Measurements from ENCODE around the gene MRPS6.

The MRPS6 gene

DNA sequence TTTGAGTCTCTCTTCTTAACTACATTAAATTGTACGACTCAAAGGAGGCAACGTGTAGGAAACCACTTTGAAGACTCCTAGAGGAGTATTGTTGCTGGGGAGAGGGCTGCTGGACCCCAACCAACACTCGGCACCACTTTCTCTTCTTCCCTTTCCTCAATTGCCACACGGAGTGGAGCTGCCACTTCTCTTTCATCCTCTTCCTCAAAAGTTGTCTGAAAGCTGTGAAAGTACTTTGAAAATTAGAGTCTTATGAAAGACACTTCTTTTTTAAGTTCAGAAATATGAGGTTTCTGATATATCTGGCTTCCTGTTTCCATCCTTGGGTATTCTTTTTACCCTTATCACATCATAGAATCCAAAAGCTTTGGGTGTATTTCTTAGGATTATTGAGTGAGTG, 59.5 kb downstream of the MRPS6 start:
- DNase-seq (ENCODE audit: low read depth in 2 of 2), result no peak

DNA sequence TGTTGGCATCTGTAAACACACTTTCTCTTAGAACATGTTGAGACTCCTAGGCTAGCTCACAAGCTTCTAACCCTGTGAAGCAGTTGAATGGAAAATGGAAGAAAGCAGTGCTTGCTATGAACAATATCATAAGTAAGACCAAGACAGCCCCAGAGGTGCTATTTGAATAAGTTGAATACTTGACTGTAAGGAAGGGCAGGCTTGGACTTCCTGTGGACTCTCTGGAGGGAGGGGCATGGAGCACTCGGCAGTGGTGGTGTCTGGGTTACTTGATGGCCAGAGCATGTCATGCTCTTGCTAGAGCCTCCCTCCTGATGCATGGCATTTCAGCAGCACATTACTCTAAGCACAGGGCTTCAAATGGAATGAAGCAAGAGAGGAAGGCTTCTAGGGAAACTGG, 60.0 kb downstream of the MRPS6 start:
- DNase-seq (ENCODE audit: low read depth in 2 of 2), result no peak

DNA sequence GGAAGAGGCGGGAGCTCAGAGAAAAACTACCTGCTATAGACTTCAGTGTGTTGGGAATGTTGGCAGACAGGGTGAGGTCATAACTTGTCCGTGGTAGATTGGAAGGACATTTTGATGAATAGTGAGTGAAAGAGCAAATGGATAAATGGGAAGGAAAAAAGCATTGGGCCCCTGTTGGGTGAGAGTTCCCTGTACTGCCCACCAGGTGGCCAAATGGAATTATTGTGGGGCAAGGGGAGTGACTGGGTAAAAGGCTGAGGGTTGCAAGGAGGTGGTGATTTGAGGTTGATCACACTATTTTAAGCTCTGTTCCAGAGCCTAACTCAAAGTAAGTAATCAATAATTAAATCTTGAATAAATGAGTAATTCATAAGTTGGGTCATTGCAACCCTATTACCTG, 60.4 kb downstream of the MRPS6 start:
- no peak for DNase-seq (ENCODE audit: low read depth in 2 of 2)

GRCh38 chr21:34135330-34135729, 62.0 kb downstream of the MRPS6 start:
- DNase-seq (ENCODE audit: low read depth in 2 of 2), result no peak

DNA sequence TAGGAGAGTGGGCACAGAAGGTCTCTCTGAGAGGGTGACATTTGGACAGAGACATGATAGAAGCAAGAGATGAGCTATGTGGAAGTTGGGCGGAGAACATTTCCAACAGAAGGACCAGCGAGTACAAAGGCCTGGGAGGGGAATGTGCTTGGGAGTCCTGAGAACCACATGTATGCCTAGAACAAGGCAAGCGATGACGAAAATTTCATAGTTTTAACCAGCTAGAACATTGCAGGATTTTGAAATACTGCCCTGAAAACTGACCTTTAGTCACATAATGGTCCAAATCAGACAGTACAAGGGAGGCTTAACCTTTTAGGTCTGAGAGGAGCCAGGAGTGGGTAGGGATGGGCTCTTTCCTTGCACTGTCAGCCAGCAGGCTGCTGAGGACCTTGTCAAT, 68.0 kb downstream of the MRPS6 start:
- no peak for DNase-seq (ENCODE audit: low read depth in 2 of 2)

DNA sequence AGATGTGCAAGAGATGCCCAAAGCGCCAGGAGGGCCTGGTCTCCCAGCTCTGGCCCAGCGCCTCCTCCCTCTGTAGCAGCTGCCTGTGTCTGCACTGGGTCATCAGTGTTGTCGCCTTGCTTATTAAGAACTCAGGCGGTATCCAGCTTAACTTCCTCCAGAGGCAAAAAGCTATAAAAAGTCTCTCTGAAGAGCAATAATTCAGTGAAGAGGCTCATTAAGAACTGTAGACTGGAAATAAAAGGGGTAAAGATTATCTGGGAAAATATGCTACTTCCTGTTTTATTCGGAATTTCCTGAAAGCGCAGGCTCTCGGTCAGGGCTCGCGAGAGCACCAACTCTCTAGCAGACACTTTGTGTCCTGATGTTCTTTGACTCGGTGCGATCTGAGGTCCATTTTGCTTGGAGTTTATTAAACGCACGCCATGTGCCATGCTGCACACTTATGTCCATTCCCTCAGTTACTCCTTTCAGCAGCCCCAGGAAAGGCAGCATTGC, 70.4 kb downstream of the MRPS6 start:
- DNase-seq (ENCODE audit: low read depth in 2 of 2), result no peak

DNA sequence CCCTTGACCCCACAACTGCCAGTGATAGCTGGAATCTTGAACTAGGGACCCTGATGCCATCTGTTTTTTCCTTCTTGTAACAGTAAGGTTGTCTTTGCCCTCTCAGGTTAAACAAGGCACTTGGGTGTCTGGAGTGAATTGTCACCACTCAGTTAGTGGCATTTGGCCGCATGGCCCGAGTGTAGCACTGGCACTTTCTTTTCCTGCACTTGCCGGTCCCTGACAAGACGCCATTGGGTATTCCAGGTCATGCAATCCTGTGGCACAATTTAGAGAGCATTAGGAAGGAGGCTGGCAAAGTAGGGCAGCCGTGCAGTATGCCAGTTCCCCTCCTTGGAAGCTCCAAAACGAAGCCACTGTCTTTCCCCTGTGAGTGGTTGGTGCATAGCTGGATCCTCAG, 70.8 kb downstream of the MRPS6 start:
- DNase-seq (ENCODE audit: low read depth in 2 of 2), result no peak

DNA sequence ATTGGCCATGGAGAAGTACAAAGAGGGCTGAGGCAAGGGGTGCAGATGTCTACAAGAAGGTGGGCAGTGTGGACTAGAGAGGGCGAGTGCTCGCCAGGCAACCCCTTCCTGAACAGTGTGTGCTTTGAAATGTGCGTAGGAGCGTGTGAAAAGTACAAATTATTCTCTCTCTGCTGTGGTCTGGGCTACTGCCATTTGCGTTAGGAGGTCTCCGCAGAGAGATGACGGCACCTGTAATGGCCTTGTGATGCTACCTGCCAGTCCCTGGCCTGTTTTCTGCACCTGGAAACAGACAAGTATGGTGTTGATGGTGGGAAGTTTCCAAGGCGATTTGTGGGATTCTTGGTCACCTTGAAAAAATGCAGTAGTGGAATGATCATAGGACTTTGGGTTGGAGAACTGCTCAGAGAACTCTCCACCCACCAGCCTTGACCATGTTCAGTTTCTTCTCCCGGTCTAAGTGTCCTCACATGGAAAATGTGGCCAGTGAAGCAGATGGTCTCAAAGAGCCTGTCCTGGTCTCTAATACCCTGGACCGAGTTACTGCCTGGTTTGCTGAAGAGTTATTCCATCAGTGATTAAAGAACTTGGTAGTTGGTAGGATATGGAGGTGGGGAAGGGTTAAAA, 74.5 kb downstream of the MRPS6 start:
- DNase-seq (ENCODE audit: low read depth in 2 of 2), result no peak

DNA sequence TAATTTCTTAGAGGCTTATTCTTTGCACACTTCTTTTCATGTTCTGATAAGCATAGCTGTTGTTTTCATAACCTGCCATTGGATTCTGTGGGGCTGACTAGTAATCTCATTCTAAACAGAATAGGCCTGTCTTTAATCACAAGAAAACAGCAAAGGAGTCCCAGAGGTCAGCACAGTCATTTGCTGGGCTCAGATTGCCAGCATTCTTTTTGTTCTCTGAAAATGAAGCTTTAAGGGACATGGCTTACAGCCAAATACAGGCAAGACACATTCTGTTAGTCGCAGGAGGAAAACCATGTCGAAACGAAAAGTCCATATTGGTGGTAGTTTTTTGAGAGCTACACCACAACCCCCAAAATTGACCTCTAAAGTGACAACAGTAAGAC, 75.0 kb downstream of the MRPS6 start:
- no peak for DNase-seq (ENCODE audit: low read depth in 2 of 2)

DNA sequence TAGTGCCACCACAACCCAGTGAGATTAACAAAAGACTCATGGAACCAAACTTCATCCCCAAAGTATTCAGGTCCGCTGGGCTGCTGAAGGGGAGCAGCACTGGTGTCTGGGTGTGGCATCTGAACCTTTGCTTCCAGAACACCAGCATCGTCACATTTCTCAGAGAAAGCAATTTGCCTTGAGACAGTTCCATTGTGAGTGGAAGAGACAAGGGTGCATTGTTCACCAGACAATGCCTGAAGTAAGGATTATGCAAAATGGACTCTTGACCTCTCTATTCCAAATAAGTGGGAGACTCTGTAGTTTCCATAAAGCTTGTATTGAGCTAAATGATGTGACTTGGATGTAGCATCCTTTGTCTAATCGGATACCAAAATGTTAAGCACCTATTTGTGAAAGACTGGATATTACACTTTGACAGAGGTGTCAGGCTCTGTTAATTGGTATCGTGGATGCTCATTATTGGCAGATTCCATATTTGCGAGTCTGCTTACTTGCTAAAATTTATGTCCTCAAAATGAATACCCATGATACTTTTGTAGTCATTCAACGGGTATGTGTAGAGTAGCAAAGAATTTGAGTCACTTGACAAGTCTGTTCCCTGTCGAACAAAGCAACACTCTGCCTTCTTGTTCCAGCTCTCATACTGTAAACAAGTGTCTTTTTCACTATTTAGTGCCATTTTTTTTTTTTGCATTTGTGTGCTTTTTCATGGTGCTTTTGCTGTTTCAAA, 75.6 kb downstream of the MRPS6 start:
- no peak for DNase-seq (ENCODE audit: low read depth in 2 of 2)

GRCh38 chr21:34152500-34152899, 79.1 kb downstream of the MRPS6 start:
- DNase-seq (ENCODE audit: low read depth in 2 of 2), result no peak

DNA sequence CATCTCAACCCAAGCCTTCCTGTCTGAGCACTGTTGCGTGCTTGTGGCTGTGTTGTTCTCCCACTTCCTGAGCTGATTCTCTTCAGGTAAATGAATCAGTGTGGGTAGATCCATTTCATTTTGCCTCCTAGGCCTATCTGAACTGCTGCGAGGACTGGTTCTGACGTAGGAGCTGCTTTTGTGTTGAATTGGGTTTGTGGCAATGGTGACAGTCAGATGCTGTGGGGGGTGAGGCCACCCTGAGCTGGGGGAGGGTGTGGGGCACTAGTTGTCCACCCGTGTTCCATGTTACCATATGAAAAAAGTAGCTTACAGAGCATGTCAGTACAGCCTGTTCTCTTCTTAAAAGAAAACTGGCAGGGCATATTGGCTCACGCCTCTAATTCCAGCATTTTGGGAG, 81.5 kb downstream of the MRPS6 start:
- no peak for DNase-seq (ENCODE audit: low read depth in 2 of 2)

DNA sequence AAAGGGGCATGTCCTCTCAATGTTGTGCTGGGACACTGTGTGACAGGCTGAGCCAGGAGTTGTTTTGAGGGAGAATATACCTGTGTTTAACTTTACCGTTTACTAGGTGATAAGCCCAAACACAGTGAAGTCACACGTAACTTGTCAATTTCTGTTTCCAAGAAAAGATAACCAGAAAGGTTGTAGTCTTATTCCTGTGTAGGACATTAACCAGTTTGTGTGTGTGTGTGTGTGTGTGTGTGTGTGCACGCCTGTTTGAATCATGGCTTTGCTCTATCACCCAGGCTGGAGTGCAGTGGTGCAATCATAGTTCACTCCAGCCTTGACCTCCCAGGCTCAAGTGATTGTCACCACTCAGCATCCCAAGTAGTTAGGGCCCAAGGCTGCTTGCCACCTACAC, 83.6 kb downstream of the MRPS6 start:
- no peak for DNase-seq (ENCODE audit: low read depth in 2 of 2)

DNA sequence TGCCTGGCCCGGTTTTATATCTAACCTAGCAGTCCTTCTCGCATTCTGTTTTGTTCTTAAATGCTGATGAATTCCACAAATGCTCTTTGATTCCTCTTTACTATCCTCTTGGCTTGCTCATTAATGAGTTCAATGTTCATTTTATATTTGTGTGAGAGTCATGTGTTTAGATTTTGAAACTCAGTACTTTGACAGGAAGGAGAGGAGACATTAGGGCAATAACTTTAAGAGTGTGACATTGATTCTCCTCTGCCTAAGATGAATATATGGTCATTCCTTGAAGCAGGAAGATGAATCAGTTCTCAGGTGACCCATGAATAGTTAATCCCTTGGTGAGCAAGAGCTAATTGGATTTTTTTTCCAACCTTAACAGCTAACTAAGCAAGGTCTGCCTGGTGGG, 84.1 kb downstream of the MRPS6 start:
- DNase-seq (ENCODE audit: low read depth in 2 of 2), result no peak

DNA sequence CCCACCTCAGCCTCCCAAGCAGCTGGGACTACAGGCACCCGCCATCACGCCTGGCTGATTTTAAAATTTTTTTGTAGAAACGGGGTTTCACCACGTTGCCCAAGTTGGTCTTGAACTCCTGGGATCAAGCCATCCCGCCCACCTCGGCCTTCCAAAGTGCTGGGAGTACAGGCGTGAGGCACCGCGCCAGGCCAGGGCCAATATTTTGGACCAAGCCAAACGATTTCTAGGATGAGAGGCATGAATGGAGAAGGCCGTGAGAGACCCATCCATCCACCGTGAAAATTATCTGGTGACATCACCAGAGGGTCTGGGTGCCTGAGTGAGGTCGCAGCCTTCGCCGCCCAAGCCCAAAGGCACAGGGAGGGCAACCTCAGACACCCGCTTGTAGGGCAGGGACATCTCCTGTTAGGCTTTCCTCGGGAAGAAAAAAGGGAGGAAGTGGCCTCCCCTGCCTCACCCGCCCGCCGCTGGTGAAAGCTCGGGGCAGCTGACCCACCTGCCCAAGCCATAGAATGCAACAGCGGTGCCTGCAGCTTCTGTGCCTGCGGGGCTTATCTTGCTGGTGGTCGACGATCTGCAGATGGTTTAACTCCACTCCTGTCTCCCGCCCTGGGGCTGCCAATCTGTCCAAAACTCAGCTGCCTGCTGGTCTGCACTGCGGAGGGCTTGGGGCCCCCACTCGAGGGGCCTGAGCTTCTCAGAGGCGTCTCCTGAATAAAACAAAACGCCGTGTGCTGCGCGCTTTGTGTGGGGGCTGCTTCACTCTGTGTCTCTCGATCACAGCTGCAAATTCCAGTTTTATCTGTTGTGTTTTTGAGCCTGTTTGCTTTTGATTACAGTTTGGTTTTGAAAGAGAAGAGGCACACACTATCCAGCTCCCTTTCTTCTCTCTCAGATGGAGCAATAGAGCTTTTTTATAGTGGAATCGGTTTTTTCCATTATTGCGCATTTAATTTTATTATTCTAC, 85.8 kb downstream of the MRPS6 start:
- no peak for DNase-seq (ENCODE audit: low read depth in 2 of 2)

DNA sequence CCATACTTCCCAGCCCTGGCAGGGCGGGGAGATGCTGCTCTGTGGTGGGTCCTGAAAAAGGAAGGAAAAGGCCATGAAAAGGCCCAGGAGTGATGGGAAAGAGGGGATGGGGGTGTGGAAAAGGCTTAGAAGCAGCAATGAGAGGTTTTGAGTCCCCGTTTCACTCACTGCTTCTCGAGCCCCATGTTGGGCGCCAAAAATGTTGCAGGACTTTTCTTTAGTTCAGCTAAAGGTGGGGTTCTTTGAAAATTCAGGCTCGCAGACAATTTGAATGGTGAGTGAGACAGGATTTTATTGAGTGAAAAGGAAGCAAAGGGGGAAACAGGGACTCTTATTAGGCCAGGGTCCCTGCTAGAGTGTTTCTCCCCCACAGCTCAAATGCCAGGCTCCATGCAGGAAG, 93.1 kb downstream of the MRPS6 start:
- no peak for DNase-seq (ENCODE audit: low read depth in 2 of 2)

DNA sequence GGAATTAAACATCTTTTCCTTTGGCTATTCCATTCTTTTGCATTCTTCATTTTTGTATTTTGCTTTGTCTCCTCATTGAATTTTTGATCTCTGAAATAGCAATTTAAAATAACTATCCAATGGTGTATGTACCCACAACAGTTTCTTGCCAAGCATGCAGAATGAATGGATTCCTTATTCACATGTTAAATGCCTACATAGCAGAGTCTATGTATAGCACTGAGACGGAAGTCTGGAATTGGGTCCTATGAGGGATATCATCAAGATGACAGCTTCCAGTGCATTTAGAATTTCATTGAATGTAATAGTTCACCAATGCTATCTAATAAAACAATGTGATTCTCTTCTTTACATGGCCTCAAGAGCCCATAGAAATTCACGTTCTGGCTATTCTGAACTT, 97.5 kb downstream of the MRPS6 start:
- no peak for DNase-seq (ENCODE audit: low read depth in 2 of 2)

- no peak for DNase-seq (ENCODE audit: low read depth in 2 of 2)
Measured at GRCh38 chr21:34174470-34174869, 101.1 kb downstream of the MRPS6 start.

DNA sequence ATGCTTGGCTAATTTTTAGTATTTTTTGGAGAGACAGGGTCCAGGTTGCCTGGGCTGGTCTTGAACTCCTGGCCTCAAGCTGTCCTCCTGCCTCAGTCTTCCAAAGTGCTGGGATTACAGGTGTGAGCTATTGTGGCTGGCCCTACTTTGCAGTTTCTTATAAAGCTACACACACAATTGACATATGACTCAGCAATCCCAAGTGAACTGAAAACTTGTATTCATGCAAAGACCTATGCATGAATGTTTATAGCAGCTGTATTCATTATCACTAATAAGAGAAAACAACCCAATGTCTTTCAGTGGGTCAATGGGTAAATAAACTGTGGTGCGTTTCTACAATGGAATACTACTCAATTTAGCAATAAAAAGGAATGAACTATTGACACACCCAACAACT, 103.1 kb downstream of the MRPS6 start:
- no peak for DNase-seq (ENCODE audit: low read depth in 2 of 2)

GRCh38 chr21:34177919-34178567, 104.7 kb downstream of the MRPS6 start:
- DNase-seq (ENCODE audit: low read depth in 2 of 2), result no peak

GRCh38 chr21:34179204-34179935, 106.0 kb downstream of the MRPS6 start:
- no peak for DNase-seq (ENCODE audit: low read depth in 2 of 2)

All from stimulated activated CD8-positive, alpha-beta memory T cell treated with anti-CD3 and anti-CD28 coated beads, Interleukin-7, amount 100 ng/mL, for 1 hour (primary cell).